ENCODE data around the gene INSYN1. TPM values are rescaled to one million over a fixed set of nuclear protein-coding genes. Genes with fewer than 3 reads are reported as not detected.

Gene INSYN1
- total and polyA plus RNA-seq, 10 of the 15 experiments (the other 5 are each of a cell fraction or from before 2014, with no cell fraction given): not detected

DNA sequence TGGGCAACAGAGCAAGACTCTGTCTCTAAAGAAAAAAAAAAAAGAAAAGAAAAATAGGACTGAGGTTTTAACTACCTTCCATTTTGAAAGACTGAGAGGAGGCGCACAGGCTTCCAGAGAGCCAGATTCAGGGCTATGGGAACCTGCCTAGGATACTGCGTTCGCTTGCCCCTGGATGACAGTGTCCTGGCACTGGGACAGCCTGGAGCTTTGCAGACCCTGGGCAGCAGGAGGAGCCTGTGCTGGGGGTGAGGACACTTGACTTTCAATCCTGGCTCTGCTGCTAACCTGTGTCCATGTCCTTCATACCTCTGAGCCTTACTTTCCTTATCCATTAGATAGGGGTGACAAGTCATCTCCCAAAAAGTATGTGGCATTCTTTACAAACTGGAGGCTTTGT lies 37.7 kb downstream of the INSYN1 start:
- 79% methylated on average over 3 of the region's 3 CpGs for WGBS (ENCODE audit: insufficient coverage, insufficient replicate concordance, low lambda C conversion rate, missing lambda C conversion rate)
- BruUV-seq (replicated peaks): no TSS peak

More for the DNA sequence above, 37.7 kb downstream of the INSYN1 start:
- DNase-seq (ENCODE audit: low read depth, low spot score) (no peak), ATAC-seq (no peak), FAIRE-seq (no peak)
- H3K9ac ChIP-seq (ENCODE audit: control insufficient read depth, insufficient read depth, low read length): no peak overlapping the region
- no peaks in the 10 kb centered on the region for H3K9me3 ChIP-seq (replicated peaks; ENCODE audit: control insufficient read depth, insufficient read depth, low read length)
- no peaks in the 10 kb centered on the region for H3K4me1 ChIP-seq (ENCODE audit: control insufficient read depth, insufficient read depth, low read length)
- H2AFZ ChIP-seq (ENCODE audit: control insufficient read depth, low read depth, low read length): no peak overlapping the region
- H3K36me3 ChIP-seq (ENCODE audit: control insufficient read depth in 2 of 2, insufficient read depth in 2 of 2, low read length in 1 of 2): no peaks in the 10 kb centered on the region
- in situ Hi-C loops (cut with MboI): no loop called here
- ChIA-PET POLR2A (no interaction called here), CTCF (no interaction called here), RAD21 (ENCODE audit: unreplicated experiment) (no interaction called here), SMC1A (ENCODE audit: uncharacterized antibody, unreplicated experiment) (no interaction called here)
- H3K27ac ChIP-seq (ENCODE audit: control insufficient read depth, insufficient read depth): no peak overlapping the region
- no peaks in the 10 kb centered on the region for H4K20me1 ChIP-seq (ENCODE audit: control insufficient read depth, insufficient read depth)
- H3K4me2 ChIP-seq (ENCODE audit: control insufficient read depth, insufficient read depth): no peak overlapping the region
- intact Hi-C loops (cut with micrococcal nuclease; ENCODE audit: unreplicated experiment): no loop called here
- peaks cover 0 to 2% of the 10 kb centered on the region in 2 experiments; a peak in 2 of 4 replicates for H3K27me3 ChIP-seq (replicated peaks in 1 of 2; ENCODE audit: control insufficient read depth in 2 of 2, insufficient read depth in 2 of 2, low read length in 1 of 2)
- no peak for TF ChIP-seq TAF1 (IDR thresholded peaks at IDR 0.05; ENCODE audit: borderline replicate concordance, low read depth, low read length)
- TF ChIP-seq RELB (IDR thresholded peaks at IDR 0.05; ENCODE audit: low read depth): no peak
- no peak for TF ChIP-seq IRF4 (IDR thresholded peaks at IDR 0.05; ENCODE audit: low read depth, low read length)
- TF ChIP-seq, protein P1, sequence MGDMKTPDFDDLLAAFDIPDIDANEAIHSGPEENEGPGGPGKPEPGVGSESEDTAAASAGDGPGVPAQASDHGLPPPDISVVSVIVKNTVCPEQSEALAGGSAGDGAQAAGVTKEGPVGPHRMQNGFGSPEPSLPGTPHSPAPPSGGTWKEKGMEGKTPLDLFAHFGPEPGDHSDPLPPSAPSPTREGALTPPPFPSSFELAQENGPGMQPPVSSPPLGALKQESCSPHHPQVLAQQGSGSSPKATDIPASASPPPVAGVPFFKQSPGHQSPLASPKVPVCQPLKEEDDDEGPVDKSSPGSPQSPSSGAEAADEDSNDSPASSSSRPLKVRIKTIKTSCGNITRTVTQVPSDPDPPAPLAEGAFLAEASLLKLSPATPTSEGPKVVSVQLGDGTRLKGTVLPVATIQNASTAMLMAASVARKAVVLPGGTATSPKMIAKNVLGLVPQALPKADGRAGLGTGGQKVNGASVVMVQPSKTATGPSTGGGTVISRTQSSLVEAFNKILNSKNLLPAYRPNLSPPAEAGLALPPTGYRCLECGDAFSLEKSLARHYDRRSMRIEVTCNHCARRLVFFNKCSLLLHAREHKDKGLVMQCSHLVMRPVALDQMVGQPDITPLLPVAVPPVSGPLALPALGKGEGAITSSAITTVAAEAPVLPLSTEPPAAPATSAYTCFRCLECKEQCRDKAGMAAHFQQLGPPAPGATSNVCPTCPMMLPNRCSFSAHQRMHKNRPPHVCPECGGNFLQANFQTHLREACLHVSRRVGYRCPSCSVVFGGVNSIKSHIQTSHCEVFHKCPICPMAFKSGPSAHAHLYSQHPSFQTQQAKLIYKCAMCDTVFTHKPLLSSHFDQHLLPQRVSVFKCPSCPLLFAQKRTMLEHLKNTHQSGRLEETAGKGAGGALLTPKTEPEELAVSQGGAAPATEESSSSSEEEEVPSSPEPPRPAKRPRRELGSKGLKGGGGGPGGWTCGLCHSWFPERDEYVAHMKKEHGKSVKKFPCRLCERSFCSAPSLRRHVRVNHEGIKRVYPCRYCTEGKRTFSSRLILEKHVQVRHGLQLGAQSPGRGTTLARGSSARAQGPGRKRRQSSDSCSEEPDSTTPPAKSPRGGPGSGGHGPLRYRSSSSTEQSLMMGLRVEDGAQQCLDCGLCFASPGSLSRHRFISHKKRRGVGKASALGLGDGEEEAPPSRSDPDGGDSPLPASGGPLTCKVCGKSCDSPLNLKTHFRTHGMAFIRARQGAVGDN (IDR thresholded peaks at IDR 0.05): no peak
- TF ChIP-seq YY1 (IDR thresholded peaks at IDR 0.05; ENCODE audit: low read depth, low read length): no peak
- no peak for TF ChIP-seq STAT1 (conservative IDR thresholded peaks at IDR 0.05)
- H3K4me3 ChIP-seq: no peak overlapping the region
- H3K79me2 ChIP-seq (ENCODE audit: control insufficient read depth, insufficient read depth, low read length): no peaks in the 10 kb centered on the region

Measured in GM12878 (cell line).